ENCODE data around the gene RICTOR. TPM values are rescaled to one million over a fixed set of nuclear protein-coding genes. Genes with fewer than 3 reads are reported as not detected.

RICTOR gene
- total RNA-seq, 1 experiment from 2014 or later, result 22.4 TPM

DNA sequence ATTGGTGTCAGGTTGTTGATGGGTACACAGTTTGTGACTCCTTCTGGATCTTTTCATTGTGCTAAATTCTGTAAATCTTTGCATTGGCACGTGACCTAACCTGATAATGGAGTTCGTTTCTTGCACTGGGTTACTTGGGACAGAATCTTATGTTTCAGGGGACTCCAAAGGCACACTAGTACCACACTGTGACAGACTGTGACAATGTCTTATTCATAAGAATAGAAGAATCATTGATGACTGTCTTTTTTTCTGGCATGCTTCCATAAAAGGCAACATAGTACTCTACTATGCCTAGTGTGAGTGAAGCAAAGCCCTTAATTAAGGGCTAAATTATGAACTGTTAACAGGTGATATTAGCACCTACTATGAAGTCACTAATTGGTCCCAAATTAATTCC is 35.4 kb upstream of the RICTOR start:
- no peak overlapping the region for H3K4me3 Mint-ChIP-seq
- no peaks in the 10 kb centered on the region for H3K27me3 Mint-ChIP-seq (ENCODE audit: low read depth)
- TF ChIP-seq SOX15 (CRISPR knock-in tag; IDR thresholded peaks at IDR 0.05), result no peak
- no peak for TF ChIP-seq NR2C2 (CRISPR knock-in tag; IDR thresholded peaks at IDR 0.05)
- TF ChIP-seq GABPB1 (CRISPR knock-in tag; IDR thresholded peaks at IDR 0.05), result no peak
- no peak for TF ChIP-seq SP1 (CRISPR knock-in tag; conservative IDR thresholded peaks at IDR 0.05)
- no peak for TF ChIP-seq ELF4 (CRISPR knock-in tag; IDR thresholded peaks at IDR 0.05; ENCODE audit: low read depth)
- no peak for TF ChIP-seq FOXK1 (CRISPR knock-in tag; IDR thresholded peaks at IDR 0.05)
- no peak for TF ChIP-seq KAT7 (CRISPR knock-in tag; IDR thresholded peaks at IDR 0.05; ENCODE audit: borderline replicate concordance)
- TF ChIP-seq ZNF138 (CRISPR knock-in tag; conservative IDR thresholded peaks at IDR 0.05), result no peak
- TF ChIP-seq, protein P1, sequence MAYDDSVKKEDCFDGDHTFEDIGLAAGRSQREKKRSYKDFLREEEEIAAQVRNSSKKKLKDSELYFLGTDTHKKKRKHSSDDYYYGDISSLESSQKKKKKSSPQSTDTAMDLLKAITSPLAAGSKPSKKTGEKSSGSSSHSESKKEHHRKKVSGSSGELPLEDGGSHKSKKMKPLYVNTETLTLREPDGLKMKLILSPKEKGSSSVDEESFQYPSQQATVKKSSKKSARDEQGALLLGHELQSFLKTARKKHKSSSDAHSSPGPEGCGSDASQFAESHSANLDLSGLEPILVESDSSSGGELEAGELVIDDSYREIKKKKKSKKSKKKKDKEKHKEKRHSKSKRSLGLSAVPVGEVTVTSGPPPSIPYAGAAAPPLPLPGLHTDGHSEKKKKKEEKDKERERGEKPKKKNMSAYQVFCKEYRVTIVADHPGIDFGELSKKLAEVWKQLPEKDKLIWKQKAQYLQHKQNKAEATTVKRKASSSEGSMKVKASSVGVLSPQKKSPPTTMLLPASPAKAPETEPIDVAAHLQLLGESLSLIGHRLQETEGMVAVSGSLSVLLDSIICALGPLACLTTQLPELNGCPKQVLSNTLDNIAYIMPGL (CRISPR knock-in tag; IDR thresholded peaks at IDR 0.05), result no peak
- TF ChIP-seq NR1H2 (CRISPR knock-in tag; IDR thresholded peaks at IDR 0.05), result no peak
- TF ChIP-seq ZNF317 (CRISPR knock-in tag; IDR thresholded peaks at IDR 0.05; ENCODE audit: borderline replicate concordance, low read depth), result no peak
- TF ChIP-seq, protein P2, sequence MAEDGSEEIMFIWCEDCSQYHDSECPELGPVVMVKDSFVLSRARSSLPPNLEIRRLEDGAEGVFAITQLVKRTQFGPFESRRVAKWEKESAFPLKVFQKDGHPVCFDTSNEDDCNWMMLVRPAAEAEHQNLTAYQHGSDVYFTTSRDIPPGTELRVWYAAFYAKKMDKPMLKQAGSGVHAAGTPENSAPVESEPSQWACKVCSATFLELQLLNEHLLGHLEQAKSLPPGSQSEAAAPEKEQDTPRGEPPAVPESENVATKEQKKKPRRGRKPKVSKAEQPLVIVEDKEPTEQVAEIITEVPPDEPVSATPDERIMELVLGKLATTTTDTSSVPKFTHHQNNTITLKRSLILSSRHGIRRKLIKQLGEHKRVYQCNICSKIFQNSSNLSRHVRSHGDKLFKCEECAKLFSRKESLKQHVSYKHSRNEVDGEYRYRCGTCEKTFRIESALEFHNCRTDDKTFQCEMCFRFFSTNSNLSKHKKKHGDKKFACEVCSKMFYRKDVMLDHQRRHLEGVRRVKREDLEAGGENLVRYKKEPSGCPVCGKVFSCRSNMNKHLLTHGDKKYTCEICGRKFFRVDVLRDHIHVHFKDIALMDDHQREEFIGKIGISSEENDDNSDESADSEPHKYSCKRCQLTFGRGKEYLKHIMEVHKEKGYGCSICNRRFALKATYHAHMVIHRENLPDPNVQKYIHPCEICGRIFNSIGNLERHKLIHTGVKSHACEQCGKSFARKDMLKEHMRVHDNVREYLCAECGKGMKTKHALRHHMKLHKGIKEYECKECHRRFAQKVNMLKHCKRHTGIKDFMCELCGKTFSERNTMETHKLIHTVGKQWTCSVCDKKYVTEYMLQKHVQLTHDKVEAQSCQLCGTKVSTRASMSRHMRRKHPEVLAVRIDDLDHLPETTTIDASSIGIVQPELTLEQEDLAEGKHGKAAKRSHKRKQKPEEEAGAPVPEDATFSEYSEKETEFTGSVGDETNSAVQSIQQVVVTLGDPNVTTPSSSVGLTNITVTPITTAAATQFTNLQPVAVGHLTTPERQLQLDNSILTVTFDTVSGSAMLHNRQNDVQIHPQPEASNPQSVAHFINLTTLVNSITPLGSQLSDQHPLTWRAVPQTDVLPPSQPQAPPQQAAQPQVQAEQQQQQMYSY (CRISPR knock-in tag; IDR thresholded peaks at IDR 0.05), result no peak
- TF ChIP-seq, protein P3, sequence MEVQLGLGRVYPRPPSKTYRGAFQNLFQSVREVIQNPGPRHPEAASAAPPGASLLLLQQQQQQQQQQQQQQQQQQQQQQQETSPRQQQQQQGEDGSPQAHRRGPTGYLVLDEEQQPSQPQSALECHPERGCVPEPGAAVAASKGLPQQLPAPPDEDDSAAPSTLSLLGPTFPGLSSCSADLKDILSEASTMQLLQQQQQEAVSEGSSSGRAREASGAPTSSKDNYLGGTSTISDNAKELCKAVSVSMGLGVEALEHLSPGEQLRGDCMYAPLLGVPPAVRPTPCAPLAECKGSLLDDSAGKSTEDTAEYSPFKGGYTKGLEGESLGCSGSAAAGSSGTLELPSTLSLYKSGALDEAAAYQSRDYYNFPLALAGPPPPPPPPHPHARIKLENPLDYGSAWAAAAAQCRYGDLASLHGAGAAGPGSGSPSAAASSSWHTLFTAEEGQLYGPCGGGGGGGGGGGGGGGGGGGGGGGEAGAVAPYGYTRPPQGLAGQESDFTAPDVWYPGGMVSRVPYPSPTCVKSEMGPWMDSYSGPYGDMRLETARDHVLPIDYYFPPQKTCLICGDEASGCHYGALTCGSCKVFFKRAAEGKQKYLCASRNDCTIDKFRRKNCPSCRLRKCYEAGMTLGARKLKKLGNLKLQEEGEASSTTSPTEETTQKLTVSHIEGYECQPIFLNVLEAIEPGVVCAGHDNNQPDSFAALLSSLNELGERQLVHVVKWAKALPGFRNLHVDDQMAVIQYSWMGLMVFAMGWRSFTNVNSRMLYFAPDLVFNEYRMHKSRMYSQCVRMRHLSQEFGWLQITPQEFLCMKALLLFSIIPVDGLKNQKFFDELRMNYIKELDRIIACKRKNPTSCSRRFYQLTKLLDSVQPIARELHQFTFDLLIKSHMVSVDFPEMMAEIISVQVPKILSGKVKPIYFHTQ (CRISPR knock-in tag; IDR thresholded peaks at IDR 0.05), result no peak
- no peak for TF ChIP-seq JAZF1 (CRISPR knock-in tag; IDR thresholded peaks at IDR 0.05)
- TF ChIP-seq RELA (CRISPR knock-in tag; IDR thresholded peaks at IDR 0.05; ENCODE audit: borderline replicate concordance), result no peak
- TF ChIP-seq CBFB (CRISPR knock-in tag; IDR thresholded peaks at IDR 0.05; ENCODE audit: low read depth), result no peak
- TF ChIP-seq ATF1 (CRISPR knock-in tag; IDR thresholded peaks at IDR 0.05), result no peak
- TF ChIP-seq TCF7 (CRISPR knock-in tag; IDR thresholded peaks at IDR 0.05; ENCODE audit: low read depth), result no peak
- TF ChIP-seq CREB1 (CRISPR knock-in tag; IDR thresholded peaks at IDR 0.05), result no peak
- TF ChIP-seq, protein P4, sequence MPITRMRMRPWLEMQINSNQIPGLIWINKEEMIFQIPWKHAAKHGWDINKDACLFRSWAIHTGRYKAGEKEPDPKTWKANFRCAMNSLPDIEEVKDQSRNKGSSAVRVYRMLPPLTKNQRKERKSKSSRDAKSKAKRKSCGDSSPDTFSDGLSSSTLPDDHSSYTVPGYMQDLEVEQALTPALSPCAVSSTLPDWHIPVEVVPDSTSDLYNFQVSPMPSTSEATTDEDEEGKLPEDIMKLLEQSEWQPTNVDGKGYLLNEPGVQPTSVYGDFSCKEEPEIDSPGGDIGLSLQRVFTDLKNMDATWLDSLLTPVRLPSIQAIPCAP (CRISPR knock-in tag; IDR thresholded peaks at IDR 0.05), result no peak
- ChIA-PET POLR2A (no interaction called here), CTCF (no interaction called here)
- DNase-seq (ENCODE audit: low spot score) (no peak), ATAC-seq (no peak)
- no peaks in the 10 kb centered on the region for H3K36me3 Mint-ChIP-seq
- H3K4me1 Mint-ChIP-seq, result no peaks in the 10 kb centered on the region
- H3K9me3 Mint-ChIP-seq, result no peaks in the 10 kb centered on the region
- no peak overlapping the region for H3K27ac Mint-ChIP-seq
